Umbilical cord (tissue), 2 donors: ENCODE results near the gene OR11A1. TPM values are rescaled to one million over a fixed set of nuclear protein-coding genes. Genes with fewer than 3 reads are reported as not detected.

ENCODE experiments used
- DNase-seq: peaks from one replicate; pipeline ENCODE4 v3.0.0-alpha.2; 2015; ENCODE audit warnings: low spot score
- total RNA-seq: library from RNA; depleted of rRNA; stranded (reverse); fragments of >200 nt; gene quantifications from one replicate; pipeline ENCODE4 v1.2.3, GENCODE V29; 2014; ENCODE audit warnings: low replicate concordance; ENCODE audit not compliant: insufficient read depth

The OR11A1 gene, protein sequence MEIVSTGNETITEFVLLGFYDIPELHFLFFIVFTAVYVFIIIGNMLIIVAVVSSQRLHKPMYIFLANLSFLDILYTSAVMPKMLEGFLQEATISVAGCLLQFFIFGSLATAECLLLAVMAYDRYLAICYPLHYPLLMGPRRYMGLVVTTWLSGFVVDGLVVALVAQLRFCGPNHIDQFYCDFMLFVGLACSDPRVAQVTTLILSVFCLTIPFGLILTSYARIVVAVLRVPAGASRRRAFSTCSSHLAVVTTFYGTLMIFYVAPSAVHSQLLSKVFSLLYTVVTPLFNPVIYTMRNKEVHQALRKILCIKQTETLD
- 4.8 TPM for total RNA-seq

DNA sequence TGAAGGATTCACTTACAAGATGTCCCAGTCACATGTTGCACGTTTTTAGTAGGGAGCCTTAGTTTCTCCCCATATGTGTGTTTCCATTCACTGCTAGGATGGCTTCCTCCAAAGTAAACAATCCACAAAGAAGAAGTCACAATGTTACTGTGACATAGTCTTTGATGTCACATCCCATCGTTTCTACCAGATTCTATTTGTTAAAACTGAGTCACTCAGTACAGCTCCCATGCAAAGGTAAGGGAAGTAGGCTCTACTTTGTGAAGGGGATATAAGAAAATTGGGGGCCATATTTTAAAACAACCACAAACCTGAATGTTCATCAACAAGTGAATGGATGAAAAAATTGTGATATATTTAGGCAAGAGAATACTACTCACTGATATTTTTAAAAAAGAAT lies at the start of gene OR11A1, which contains the start of gene OR2H1:
OR11A1 (minus strand) TSS at position 101 of the 400 bp plus-strand sequence. CDS start 29,430 bp downstream, outside the sequence.
OR2H1 (plus strand) TSS at position 185 of the 400 bp plus-strand sequence. CDS start 4,615 bp downstream, outside the sequence.
- DNase-seq: no peak

DNA sequence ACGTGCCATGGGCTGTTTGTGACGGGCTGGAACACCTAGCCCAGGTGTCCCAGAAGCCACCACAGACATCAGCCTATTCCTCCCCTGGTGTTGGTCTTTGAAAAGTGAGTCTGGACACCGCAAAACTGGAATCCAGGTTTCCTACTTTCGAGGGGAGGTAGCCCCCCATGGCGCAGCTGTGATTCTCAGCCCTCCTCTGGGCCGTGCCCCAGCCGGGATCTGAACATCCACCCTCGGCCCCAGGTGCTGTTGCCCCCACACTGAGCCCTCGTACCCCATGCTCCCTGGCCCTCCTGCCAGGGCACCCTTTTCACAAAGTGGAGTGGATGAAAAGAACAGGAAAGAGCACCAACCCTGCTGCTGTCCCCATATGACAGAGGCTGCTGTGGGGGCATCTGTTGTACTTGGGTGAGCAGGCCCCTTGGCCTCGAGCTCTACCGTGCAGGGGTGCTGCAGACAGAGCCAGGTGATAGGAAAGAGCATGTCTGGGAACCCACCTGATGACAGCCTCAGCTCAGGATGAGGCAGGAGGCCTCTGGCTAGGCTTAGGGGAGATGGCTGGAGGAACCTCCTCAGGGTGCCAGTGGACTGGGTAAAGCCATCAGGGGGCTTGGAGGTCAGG lies 49.7 kb upstream of the OR11A1 start:
- DNase-seq: no peak

DNA sequence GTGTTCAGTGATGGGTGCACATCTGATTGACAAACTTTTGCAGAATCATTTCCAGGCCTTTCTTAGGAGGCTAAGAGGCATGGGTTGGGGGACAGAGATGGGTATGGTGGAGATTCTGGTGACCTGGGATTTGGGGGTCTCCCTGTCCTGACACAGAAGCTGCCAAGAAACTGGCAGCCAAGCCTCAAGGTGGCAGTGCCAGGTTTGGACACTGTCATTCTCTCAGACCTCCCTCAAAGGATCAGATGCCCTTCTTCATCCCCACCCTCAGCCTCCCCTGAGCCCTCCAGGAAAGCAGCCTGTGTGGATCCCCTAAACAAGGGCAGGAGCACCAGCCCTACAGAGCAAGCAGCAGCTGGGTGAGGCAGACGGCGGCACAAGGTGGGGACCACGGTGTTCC lies 48.9 kb upstream of the OR11A1 start:
- no peak for DNase-seq

DNA sequence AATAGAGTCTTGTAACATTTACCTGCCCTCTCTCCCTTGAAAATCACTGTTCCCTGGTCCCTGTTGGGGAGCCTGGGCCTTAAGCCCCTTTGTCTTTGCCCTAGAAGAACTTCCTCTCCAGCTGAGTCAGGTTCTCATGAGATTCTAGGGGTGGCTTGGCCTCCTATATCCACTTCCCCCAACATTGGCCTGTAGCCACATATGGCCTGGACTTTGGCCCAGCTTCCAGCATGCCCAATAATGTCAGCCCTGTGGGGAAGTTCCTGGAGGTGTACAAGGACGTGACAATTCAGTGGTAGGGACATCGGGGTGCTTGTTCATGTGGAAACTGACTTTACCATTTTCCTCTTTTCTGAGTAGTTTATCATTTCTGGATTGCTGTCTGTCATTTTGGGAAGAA lies 48.1 kb upstream of the OR11A1 start:
- DNase-seq: no peak

DNA sequence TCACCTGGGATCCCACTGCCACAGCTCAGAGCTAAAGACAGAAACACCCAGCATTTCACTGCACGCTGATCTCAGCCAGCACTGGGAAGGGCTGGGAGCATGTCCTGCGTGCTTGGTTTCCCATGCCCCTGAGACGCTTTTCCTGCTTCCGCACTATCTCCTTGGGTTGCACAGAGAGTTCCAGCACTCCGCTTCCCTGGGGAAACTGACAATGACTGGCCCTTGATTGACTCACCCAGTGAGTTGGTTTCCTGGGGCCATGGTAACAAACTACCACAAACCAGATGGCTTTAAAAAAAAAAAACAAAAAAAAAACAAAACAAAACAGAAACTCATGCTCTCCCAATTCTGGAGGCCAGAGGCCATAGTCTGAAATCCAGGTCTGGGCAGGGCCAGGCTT lies 45.7 kb upstream of the OR11A1 start:
- DNase-seq: no peak

DNA sequence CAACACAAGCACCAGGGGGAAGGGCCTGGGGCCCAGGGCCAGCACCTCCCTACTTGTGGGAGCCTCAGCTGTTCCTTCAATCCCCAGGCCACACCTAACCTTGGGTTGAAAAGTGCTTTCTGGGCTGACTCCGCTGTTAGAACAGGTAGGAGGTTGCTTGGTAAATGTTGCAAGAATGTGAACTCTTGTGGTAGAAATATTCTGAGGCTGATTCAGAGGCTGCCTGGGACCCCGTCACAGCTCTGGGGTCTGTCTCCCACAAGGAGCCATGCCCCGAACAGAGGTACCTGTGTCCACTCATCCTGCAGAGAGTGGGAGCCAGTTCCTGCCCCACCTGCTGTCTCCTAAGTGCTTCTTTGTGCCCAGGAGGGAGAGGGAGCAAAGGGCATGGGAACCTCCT lies 45.3 kb upstream of the OR11A1 start:
- DNase-seq: no peak

DNA sequence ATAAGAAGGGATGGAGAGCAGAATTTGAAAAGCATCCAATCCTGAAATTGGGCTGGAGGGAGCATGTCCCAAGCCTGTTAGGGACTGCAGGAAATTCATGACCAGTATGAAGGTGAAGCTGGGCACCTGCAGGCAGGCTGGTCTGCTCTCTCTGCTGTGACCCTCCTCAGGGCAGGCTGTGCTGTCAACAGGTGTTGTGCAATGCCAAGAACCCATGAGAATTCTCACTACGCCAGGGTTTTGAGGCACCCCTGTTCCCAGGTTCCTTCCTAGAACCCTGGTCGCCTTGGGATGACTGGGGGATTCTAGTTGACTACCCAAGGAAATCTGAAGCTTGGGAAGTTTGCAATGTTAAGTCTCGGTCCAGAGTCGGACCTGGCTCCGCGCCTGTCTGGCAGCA lies 44.2 kb upstream of the OR11A1 start:
- DNase-seq: no peak

DNA sequence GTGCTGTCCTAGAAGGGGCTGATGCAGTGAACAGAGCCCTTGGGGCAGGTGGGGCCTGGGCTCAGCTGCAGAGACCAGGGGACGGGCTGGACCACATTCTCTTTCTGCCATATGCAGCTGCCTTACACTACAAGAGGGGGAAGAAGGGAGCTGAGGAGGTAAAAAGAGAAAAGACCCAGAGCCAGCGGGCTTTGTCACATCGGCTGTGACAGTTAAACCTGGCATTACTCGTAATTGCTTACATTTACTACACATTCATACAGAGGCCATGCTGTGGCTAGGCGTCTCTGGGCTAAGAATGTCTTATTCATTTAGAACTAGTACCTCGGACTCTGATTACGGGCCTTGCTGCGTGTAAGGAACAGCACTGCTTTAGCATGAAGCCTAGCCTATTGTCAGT lies 43.7 kb upstream of the OR11A1 start:
- no peak for DNase-seq

DNA sequence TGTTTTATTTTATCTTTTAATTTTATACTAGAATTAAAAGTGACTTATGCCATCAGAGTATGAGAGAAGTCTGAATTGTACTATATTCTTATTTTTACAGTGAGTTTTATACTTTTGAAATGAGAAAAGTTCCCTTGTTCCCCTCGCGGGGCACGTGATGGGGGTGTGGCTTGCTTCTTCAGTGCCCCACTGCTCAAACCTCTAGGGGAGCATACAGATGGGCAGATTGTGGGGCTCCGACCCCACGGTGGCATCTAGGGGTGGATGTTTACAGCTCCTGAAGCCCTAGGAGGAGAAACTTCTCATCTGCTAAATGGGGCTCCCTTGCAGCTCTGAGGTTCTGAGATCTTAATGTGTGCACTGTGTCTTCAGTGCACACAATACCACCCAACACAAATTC lies 42.8 kb upstream of the OR11A1 start:
- DNase-seq: no peak

DNA sequence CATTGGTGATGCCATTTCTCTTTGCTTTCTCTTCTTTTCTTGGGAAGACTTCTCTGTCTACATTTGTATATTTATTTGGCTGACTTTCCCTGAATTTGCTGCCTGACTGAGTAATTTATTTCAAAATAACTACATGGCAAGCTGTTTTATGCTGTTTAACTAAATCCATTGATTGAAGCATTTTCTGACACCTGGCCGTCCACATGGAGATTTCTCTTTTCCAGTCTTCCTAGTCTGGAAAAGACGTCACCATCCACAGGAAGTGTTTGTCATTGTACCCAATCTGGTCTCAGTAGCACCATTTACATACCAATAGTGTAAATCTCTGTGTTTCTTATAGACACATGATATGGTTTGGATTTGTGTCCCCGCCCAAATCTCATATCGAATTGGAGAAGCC lies 40.1 kb upstream of the OR11A1 start:
- DNase-seq: no peak

DNA sequence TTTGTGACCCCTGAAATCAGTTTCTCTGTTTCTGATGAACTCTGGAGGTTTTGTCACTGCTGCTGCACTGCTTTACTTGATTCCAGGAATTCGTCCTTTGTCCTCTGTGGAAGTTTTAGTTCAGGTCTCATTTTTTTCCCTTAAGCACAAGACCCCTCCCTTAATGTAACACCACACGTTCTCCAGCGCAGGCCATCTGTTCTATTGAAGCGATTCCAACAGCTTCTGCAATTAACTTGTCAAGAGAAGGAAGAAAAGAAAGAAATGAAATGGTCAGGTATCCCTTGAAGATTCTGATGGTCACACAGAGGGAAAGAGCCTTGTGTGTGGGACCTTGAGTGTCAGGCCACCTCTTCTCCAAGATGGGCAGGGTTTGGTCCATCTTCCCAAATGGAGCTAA lies 38.7 kb upstream of the OR11A1 start:
- DNase-seq: no peak

DNA sequence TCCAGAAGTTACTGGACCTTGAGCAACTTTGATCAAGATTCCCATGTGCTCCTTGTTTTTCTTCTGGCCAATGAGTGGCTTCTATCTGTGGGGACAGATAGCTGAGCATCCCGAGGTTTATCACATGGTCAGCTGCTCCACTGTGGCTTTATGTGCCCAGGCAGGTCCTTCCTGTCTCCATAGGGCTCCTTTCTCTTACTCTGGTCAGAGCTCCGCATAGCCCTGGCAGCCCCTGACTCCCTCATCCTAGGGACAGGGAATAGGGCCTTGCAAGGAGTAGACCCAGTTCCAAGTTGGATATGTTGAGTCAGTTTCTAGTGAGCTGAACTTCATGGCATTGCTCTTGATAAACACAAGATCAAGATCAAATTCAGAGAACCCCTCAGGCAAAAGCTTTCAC lies 37.3 kb upstream of the OR11A1 start:
- no peak for DNase-seq

DNA sequence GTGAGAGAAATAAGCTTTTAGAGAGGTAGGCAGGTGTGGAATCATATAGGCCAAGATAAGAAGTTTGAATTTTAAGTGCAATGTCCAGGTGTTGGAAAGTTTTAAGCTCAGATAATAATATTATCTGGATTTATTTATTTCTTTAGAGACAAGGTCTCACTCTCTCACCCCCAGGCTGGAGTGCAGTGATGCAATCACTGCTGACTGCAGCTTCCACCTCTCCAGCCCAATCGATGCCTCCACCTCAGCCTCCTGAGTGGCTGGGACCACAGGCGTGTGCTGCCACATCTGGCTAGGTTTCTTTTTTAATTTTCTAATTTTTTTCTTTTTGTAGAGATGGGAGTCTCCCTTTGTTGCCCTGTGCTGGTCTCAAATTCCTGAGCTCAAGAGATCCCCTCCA lies 36.4 kb upstream of the OR11A1 start:
- no peak for DNase-seq

DNA sequence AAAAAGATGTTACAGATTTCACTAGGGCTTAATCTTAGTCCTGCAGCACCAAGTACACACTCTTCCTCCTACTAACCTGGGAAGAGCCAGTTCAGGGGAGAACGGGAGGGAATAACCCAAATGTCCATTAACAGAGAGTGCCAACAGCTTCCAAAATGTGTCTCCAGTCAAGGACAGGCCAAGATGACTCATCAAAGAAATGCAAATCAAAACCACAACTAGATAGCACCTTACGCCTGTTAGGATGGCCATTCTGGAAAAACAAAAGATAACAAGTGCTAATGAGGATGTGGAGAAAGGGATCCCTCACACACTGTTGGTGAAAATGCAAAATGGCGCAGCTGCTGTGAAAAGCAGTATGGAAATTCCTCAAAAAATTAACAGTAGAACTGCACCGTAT lies 34.7 kb upstream of the OR11A1 start:
- no peak for DNase-seq

DNA sequence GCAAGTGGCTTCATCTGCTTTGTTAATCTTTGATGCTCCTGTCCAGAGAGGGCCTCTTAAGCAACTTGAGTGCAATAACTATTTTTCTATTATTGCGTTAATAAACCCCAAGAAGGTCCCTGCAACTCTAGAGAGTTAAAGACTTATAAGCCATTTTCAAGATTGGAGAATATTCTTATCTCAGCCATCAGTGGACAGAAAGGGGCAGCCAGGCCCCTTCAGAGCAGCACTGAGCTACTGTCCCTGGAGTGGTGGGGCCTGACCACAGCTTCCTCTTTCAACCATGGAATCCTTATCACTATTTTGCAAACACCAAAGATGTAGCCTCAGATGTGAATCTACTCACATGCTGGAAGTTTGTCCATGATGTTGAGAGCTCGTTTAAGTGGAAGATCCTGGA lies 33.7 kb upstream of the OR11A1 start:
- DNase-seq: no peak

DNA sequence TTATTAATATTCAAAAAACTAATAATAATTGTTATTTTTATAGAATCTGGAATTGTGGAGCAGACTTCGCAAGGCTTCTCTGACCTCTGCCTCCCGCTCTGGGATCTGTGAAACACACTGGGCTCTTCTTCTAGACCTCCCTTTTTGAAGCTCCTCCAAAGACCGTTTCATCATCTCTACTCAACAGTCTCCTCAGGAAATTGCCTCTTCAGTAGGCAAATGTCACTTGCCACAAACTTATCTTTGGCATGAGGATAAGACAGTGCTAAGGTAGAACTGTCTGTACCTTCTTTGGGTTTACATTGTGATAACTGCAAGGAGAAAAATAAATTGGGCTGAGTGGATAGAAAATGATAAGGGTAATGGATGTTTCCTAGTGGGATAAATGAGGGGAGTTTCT lies 33.2 kb upstream of the OR11A1 start:
- no peak for DNase-seq

DNA sequence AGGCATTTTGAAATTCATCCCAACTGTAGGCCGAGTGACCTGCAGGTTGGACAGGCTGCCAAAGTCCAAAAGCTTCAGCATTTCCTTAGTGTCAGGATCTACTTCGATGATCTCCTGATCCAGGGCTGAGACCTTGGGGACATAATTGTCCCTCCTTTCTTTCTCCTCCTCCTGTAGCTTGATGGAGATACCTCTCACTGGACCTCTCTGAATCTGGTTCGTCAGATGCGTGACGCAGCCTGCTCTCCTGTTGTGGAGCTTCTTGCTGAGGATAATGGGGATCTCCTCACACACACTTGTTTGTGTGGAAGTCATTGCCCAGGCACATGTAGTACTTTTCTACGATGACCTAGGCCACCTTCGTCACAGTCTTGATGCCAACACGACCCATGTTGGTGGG lies 32.4 kb upstream of the OR11A1 start:
- no peak for DNase-seq

DNA sequence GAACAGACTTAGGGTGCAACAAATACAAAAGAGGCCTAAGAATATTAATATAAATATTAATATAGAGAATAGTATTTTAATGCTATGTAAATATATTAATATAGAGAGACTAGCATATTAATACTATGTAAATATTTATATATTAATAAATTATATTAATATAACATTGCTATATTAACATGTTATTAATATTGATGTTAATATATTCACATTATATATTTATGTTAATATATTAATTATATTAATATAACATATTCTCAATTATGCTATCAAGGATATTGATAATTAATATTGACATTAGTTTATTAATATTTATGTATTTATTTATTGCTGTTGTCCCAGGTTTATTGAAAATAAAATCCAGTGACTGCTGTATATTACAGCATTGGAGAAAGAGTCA lies 32.0 kb upstream of the OR11A1 start:
- no peak for DNase-seq

DNA sequence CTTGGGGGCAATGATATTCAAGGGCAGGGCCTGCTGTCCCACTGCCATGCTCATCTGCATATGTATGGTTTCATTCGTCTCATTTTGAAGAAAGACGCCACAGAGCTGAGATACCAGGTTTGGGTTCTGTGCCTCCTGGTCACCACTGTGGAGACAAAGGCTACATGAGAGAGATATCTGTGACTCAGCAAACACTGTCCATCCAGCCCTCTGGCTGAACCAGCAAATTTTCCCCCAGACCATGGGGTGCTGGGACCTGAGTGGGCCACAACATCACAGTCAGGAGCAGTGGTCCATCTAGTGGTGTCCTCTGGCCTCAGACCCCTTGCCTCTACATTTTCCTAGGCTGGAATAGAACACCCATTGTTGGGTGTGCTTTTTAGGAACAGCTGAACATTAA lies 30.8 kb upstream of the OR11A1 start, which contains the start of gene MAS1L:
MAS1L (minus strand) TSS at position 297 of the 400 bp plus-strand sequence; CDS start at position 243, 54 bp downstream.
- no peak for DNase-seq

DNA sequence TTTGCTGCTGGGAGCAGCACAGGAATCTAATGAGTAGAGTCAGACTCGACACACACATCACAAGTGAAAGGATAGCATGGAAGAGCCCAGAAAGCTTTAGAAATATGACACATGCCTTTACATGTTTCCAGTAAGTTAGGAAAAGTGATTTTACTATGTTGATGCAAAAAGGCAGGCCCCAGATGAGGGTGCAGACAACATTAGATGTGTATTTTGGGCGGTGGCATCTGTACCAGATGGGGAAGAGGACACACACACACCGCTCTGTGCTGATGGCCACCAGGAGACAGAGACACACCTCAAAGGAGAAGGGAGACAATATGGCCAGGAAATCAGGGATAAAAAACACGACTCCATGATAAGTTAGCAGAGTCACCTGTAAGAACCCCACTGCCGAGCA lies 30.3 kb upstream of the OR11A1 start:
- no peak for DNase-seq

DNA sequence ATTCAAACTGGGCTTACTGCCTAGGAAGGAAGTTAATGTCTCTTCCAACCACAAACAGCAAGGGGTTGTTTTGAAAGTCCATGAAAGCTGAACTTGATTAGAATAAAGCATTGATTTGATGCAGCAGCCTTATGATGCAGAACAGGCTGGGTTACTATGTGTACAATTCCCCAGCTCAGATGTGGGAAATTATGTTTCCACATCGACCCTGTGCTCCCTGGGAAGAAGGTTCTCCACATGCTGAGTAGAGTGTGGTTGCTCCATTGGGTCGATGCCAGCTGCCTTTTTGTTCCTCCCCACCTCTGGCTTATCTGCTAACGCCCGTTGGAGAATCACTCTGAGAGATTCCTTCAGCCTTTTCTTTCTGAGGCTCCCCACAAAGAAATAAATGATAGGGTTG lies 29.7 kb upstream of the OR11A1 start:
- DNase-seq: no peak

DNA sequence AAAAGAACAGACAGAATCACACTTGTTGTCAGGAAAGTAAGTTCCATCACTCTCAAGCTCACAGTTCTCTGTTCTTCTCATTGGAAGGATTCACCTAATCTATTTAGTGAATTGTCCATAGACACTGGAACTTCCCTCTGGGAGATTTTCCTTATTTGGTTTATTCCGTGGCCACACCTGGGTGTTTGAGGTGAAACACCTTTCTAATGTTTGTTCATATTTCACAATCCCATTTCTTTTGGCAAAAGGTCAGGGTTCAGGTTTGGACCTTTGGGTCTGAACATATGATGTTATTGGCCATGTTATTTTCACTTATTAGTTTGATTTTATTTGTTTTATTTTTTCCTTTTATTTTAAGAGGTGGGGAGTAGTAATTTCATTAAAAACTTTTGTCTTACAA lies 26.9 kb upstream of the OR11A1 start:
- no peak for DNase-seq

DNA sequence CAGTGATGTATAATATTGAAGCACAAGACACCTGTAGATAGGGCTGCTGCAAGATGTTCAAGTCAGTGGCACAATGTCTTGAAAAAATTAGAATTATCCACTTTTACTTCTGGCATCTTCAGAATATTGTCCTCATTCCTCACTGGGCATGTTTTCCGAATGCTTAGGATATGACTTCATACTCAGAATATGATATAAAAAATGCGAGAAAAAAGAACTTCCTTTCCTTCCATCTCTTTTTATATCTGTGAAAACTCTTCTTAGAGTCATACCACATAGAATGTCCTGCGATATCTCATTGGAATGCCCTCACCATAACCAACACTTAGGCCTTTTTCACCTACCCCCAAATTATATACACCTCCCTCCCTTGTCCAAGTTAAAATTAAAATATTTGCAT lies 26.3 kb upstream of the OR11A1 start:
- DNase-seq: no peak
